ENCODE data around the gene KLHL3. TPM values are rescaled to one million over a fixed set of nuclear protein-coding genes. Genes with fewer than 3 reads are reported as not detected.

Gene KLHL3
- total RNA-seq, 2 experiments from 2014 or later = 9.2 to 12.2 TPM

DNA sequence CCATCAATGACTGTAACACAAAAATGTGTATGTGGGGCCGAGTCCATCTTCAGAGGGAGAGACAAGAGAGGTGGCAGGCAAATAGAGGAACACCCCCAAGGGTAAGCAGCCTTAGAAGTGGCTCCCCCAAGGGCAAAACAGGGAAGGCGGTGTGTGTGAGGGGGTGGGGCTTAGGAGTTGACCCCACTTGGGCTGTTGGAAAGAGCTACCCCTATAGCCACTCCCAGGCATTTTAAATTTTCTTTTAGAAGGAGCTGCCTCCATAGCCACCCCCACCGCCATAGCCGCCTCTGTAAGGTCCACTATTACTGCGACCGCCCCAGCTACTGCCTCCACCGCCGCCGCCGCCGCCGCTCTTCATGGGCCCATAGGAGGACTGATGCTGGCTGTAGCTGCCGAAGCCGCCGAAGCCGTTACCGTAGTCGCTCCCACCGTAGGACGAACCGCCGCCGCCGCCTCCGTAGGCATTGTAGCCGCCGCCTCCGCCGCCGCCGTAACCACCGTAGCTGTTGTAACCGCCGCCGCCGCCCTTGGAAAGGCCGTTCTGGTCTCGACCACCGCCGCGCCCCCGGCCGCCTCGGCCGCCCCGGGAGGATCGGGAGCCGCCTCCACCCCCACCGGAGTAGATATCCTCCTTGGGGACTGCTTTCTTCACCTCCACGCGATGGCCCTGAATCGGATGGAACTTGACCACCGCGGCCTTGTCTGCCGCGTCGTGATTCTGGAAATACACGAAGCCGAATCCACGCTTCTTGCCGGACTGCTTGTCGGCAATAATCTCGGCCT lies 17.2 kb upstream of the KLHL3 start:
- Mint-ChIP-seq H3K27me3 (no peaks in the 10 kb centered on the region), H3K27ac (peak overlapping the region; percentile 99), H3K9me3 (no peaks in the 10 kb centered on the region), H3K4me1 (ENCODE audit: low read depth) (peaks cover 23% of the 10 kb centered on the region), H3K4me3 (peak overlapping the region; percentile 88), H3K36me3 (ENCODE audit: low read depth) (peaks cover 44% of the 10 kb centered on the region)
- DNase-seq (peak; percentile 59), ATAC-seq (no peak)
- intact Hi-C loops (cut with micrococcal nuclease) = loop anchor here (2.0 kb wide), 1 partner anchor 16 kb away; the partner anchor contains the start of gene KLHL3
- CTCF ChIA-PET = interaction anchor here (0.9 to 2.6 kb wide), 9 partner anchors 11 to 599 kb away, joined by 3 to 30 read pairs (median 3); partner anchors contain the start of gene KDM3B
- POLR2A ChIA-PET = interaction anchor here (0.6 to 3.3 kb wide), 13 partner anchors 12 to 823 kb away, joined by 3 to 43 read pairs (median 3); partner anchors contain the start of gene KLHL3
- TF ChIP-seq, protein P1, sequence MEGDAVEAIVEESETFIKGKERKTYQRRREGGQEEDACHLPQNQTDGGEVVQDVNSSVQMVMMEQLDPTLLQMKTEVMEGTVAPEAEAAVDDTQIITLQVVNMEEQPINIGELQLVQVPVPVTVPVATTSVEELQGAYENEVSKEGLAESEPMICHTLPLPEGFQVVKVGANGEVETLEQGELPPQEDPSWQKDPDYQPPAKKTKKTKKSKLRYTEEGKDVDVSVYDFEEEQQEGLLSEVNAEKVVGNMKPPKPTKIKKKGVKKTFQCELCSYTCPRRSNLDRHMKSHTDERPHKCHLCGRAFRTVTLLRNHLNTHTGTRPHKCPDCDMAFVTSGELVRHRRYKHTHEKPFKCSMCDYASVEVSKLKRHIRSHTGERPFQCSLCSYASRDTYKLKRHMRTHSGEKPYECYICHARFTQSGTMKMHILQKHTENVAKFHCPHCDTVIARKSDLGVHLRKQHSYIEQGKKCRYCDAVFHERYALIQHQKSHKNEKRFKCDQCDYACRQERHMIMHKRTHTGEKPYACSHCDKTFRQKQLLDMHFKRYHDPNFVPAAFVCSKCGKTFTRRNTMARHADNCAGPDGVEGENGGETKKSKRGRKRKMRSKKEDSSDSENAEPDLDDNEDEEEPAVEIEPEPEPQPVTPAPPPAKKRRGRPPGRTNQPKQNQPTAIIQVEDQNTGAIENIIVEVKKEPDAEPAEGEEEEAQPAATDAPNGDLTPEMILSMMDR (IDR thresholded peaks at IDR 0.05) = no peak

DNA sequence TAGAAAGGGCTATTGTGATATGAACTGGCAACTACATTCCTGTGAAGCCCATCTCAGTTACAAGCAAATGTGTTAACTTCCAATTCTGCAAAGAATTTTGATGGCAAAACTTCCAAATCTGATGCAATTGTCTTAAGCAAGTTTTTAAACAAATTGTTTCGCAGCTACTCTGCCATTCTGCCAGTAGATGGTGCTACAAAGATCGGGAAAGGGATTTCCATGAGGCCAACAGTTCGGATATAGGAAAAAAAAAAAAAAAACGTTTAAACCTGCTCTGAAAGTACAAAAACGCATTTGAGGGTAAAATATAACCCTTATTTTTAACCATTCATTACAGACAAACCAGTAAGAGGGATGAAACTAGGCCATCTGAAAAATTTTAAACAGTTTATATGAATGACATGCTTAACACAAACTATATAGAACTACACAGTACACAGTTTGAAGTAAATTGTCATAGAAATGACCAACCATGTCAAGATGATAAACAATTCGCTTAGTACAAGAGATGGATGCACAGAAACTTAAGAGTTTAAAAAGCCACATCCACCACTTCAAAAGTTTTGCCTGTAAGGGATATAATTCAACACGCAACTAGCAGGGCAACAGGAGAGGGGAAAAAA lies 16.1 kb upstream of the KLHL3 start:
- Mint-ChIP-seq H3K27me3 (no peaks in the 10 kb centered on the region), H3K27ac (peak overlapping the region; percentile 99), H3K4me1 (ENCODE audit: low read depth) (peaks cover 23% of the 10 kb centered on the region), H3K4me3 (peak overlapping the region; percentile 88), H3K9me3 (no peaks in the 10 kb centered on the region), H3K36me3 (ENCODE audit: low read depth) (peaks cover 44% of the 10 kb centered on the region)
- ATAC-seq (no peak), DNase-seq (peak; percentile 19)
- intact Hi-C loops (cut with micrococcal nuclease) = loop anchor here (2.0 kb wide), 1 partner anchor 15 kb away; the partner anchor contains the start of gene KLHL3
- TF ChIP-seq, protein P1 (IDR thresholded peaks at IDR 0.05) = peak; percentile 90
- POLR2A ChIA-PET = interaction anchor here (0.7 to 1.2 kb wide), 2 partner anchors 16 to 283 kb away, joined by 3 read pairs; partner anchors contain the start of gene KLHL3
- CTCF ChIA-PET = interaction anchor here (0.9 to 21.2 kb wide), 10 partner anchors 11 to 183 kb away, joined by 3 to 540 read pairs (median 5); partner anchors contain the start of gene KLHL3

DNA sequence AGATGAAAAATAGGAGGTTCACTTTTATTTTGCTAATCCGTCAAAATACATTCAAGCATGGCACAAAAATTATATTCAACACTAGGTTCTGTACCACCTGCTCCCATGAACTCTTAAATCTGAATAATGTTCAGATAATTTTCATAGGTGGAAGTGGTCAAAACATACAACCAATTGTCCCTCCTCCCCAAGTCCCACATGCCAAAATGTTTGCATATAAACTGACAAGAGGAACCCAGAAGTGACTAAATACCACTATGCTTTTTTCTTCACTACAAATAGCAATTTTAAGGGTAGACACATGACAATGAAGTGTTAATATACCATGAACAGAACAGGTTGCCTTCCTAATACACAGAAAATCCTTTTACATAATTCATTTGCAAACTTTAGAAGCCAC lies 14.5 kb upstream of the KLHL3 start:
- POLR2A ChIA-PET = interaction anchor here (0.6 kb wide), 1 partner anchor 51 kb away, joined by 4 read pairs; no protein-coding TSS in a partner anchor
- H3K4me3 Mint-ChIP-seq = peak overlapping the region; percentile 59

DNA sequence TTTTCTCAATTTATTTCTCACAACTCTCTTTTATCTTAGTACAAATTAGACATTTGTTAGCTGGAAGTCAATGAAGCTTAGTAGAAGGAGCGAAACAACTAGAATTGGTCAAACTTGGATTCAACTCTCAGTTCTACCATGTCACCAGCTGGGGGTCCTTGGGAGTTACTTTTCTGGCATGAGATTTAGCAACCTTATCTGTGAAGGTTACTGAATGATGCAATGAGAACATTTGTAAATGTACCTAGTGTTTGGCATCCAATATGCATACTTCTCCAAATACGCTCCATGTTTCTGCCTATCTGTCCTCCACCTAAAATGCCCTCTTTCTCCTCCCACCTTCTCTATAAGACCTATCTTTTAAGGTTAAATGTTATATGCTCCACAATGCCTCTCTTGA lies 12.0 kb upstream of the KLHL3 start:
- TF ChIP-seq, protein P1 (IDR thresholded peaks at IDR 0.05) = no peak
- no peaks in the 10 kb centered on the region for H3K9me3 Mint-ChIP-seq
- H3K4me3 Mint-ChIP-seq = no peak overlapping the region
- peaks cover 18% of the 10 kb centered on the region for H3K4me1 Mint-ChIP-seq (ENCODE audit: low read depth)
- H3K36me3 Mint-ChIP-seq (ENCODE audit: low read depth) = peaks cover 26% of the 10 kb centered on the region
- ChIA-PET CTCF (interaction anchor here (1.1 to 21.2 kb wide), 7 partner anchors 12 to 118 kb away, joined by 3 to 540 read pairs (median 4); partner anchors contain the start of gene KLHL3), POLR2A (interaction anchor here (1.3 to 1.8 kb wide), 3 partner anchors 12 to 87 kb away, joined by 4 read pairs; partner anchors contain the start of gene KLHL3)
- DNase-seq (no peak), ATAC-seq (no peak)
- no peaks in the 10 kb centered on the region for H3K27me3 Mint-ChIP-seq
- H3K27ac Mint-ChIP-seq = no peak overlapping the region
- intact Hi-C loops (cut with micrococcal nuclease) = no loop called here

More for the DNA sequence above, 14.5 kb upstream of the KLHL3 start:
- TF ChIP-seq, protein P1 (IDR thresholded peaks at IDR 0.05) = no peak
- intact Hi-C loops (cut with micrococcal nuclease) = no loop called here
- no peak for DNase-seq
- Mint-ChIP-seq H3K27me3 (no peaks in the 10 kb centered on the region), H3K9me3 (no peaks in the 10 kb centered on the region), H3K36me3 (ENCODE audit: low read depth) (peaks cover 44% of the 10 kb centered on the region), H3K4me1 (ENCODE audit: low read depth) (peaks cover 23% of the 10 kb centered on the region), H3K27ac (peak overlapping the region; percentile 62)
- ATAC-seq = no peak
- CTCF ChIA-PET = interaction anchor here (0.7 to 21.2 kb wide), 4 partner anchors 9 to 121 kb away, joined by 3 to 540 read pairs (median 24); no protein-coding TSS in a partner anchor

All from activated CD8-positive, alpha-beta T cell treated with anti-CD3 and anti-CD28 coated beads for 36 hours (primary cell).